Muscle of arm (tissue), 14 donors: Measurements from ENCODE around the gene TATDN2. TPM values are rescaled to one million over a fixed set of nuclear protein-coding genes. Genes with fewer than 3 reads are reported as not detected.

Source experiments
- DNase-seq: peaks from one replicate; pipeline ENCODE4 v3.0.0-alpha.2; 2013
- long read RNA-seq, 11 donors: transcript quantifications; one replicate each; lab custom pipeline, GENCODE V29; 2026
- polyA plus RNA-seq, 12 donors: library from polyadenylated mRNA; unstranded; fragments of 120-200 nt; gene quantifications; one replicate each; pipeline ENCODE4 v1.2.1, GENCODE V29; 2013; ENCODE audit not compliant: insufficient read length in 12 of 12

TATDN2 gene
- polyA plus RNA-seq: 10 to 100 TPM in 11 of 12 donors, not detected in 1; 16.5 to 25.2 (median 21.1) TPM
- long read RNA-seq, donor 1, full-length matches to known transcripts: 1 of 8 reads
- long read RNA-seq, donor 1, partial matches to known transcripts: 7 of 8 reads
- long read RNA-seq, donor 1, other reads (novel, unspliced or antisense): 0 of 8 reads
- long read RNA-seq, donor 2, full-length matches to known transcripts: 2 of 2 reads
- long read RNA-seq, donor 2, partial matches to known transcripts: 0 of 2 reads
- long read RNA-seq, donor 2, other reads (novel, unspliced or antisense): 0 of 2 reads
- long read RNA-seq, donor 3: 0 reads
- long read RNA-seq, donor 4: 0 reads
- long read RNA-seq, donor 5, full-length matches to known transcripts: 1 of 6 reads
- long read RNA-seq, donor 5, partial matches to known transcripts: 5 of 6 reads
- long read RNA-seq, donor 5, other reads (novel, unspliced or antisense): 0 of 6 reads
- long read RNA-seq, donor 6: 0 reads
- long read RNA-seq, donor 7: 0 reads
- long read RNA-seq, donor 8, full-length matches to known transcripts: 2 of 2 reads
- long read RNA-seq, donor 8, partial matches to known transcripts: 0 of 2 reads
- long read RNA-seq, donor 8, other reads (novel, unspliced or antisense): 0 of 2 reads
- long read RNA-seq, donor 9: 0 reads
- long read RNA-seq, donor 10, full-length matches to known transcripts: 1 of 7 reads
- long read RNA-seq, donor 10, partial matches to known transcripts: 6 of 7 reads
- long read RNA-seq, donor 10, other reads (novel, unspliced or antisense): 0 of 7 reads
- long read RNA-seq, donor 11: 0 reads

GRCh38 chr3:10248184-10248983 is at the start of gene TATDN2:
TATDN2 (plus strand) TSS chr3:10248459; CDS start chr3:10249201, 742 bp downstream.
- DNase-seq: peak; percentile 96

- no peak for DNase-seq
These were observed 49.3 kb upstream of the TATDN2 start for GRCh38 chr3:10198761-10199649.

- no peak for DNase-seq
These were observed 43.3 kb upstream of the TATDN2 start for GRCh38 chr3:10204921-10205320.

DNA sequence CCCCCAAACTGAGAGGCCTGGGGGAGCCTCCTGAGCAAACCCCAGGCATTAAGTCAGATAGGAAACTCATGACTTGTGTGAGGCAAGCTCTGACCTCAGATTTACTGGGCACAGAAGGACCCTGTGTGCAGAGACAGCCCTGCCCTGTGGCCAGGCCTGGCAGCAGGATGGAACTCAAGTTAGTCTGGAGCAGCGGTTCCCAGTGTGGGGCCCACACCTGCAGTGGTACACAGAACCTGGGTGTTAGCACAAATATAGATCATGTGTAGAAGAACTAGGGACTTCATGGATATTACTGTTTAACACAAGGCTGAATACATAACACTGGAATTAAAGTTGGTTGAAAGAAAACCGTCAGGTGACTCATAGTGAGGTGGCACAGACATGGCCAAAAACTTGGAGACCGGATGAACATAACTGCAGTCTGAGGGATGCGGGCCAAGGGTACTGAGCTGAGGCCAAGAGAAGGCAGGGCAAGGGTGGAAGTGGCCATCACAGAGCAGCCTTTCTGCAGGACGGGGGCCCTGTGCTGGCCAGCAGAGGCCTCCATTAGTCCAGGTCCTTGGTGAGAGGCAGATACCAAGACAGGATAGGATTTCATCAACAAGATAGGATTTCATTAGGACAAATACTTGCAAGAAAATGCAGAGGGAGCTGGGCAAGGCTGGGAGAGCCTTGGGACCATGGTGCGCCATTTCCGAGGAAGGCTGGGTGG is 42.7 kb upstream of the TATDN2 start:
- no peak for DNase-seq

- no peak for DNase-seq
These were observed 42.1 kb upstream of the TATDN2 start for GRCh38 chr3:10206166-10206511.

DNA sequence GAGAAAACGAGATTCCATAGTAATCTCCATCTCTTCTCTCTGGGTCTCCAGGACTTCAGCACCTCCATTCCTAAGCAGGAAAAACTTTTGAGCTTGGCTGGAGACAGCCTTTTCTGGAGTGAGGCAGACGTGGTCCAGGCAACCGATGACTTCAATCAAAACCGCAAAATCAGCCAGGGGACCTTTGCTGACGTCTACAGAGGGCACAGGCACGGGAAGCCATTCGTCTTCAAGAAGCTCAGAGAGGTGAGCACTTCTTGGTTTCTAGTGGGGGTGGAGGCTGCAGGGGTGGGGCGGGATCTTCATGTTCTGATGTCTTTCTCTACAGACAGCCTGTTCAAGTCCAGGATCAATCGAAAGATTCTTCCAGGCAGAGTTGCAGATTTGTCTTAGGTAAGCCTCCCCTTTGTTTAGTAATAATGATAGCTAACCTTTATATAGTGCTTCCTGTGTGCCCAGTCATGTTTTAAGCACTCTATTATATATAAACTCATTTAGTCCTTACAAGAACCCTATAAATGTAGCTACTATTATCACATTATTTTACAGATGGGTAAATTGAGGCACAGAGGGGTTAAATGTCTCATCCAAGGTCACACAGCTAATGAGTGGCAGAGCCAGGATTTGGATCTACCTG is 35.0 kb upstream of the TATDN2 start:
- DNase-seq: no peak

DNA sequence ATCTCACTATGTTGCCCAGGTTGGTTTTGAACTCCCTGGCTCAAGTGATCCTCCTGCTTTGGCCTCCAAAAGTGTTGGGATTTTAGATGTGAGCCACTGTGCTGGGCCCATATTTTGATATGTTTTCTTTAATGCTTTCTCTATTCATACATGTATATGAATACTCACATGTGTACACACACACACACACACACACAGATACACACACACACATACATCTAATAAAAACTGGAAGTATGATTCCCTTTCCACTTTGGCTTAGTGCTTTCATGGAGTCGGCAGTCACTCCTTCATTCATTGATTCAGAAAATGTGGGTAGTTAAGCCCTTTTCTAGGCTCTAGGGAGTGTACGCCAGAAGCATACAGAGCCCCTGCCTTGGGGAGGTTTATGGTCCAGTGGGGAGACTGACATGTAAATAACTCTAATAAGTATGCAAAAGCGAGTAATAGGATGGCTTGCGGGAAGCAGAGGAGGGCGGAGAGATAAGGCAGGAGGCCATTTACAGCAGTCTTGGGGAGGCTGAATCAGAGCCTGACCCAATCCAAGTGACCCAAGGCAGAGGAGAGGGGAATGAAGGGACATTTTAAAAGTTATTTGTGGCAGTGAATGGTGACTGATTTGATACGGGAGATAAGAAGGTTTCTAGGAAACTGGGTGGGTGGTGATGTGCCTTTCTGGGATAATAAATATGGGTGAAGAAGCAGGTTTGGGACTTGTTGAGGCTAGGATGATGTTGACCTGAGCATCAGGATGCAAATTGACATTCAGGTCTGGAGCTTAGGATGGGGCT is 32.5 kb upstream of the TATDN2 start:
- no peak for DNase-seq

DNA sequence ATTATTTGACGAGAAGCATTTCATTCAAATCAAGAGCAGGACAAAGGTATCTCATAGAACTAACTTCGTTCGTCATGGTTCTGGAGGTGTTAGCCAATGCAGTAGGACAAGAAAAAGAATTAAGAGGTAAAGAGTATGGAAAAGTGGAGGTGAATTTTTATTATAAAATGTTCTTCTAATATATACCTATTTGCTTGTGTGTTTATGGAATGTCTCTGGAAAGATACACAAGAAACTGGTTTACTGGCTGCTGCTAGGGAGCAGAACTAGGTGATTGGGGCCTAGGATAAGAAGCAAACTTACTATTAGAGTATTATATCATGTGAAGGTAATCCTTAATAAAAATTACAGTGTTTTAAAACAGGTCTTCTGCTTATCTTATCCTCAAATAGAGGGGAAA is 30.9 kb upstream of the TATDN2 start:
- DNase-seq: no peak

DNA sequence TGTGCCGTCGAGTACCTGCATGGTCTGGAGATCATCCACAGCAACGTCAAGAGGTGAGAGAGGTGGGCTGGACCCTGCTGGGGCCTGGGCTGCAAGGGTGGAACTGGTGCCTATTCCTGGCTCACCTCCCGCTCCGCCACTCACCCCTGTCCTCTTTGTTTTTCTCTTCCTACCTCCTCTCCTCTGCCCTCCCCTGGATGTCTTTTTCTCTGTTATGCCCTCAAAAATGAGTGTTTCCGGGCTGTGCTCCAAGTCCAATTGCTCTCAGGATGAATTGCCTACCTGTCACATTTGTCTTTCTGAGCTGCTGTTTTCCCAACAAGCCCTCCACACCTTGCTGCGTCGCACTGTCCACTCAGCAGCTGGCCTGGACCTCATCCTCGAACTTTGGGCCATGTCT is 28.5 kb upstream of the TATDN2 start:
- no peak for DNase-seq

- no peak for DNase-seq
These were observed 24.3 kb upstream of the TATDN2 start for GRCh38 chr3:10223676-10224639.

GRCh38 chr3:10224794-10225665 is 23.2 kb upstream of the TATDN2 start:
- no peak for DNase-seq

GRCh38 chr3:10226293-10226692 is 22.0 kb upstream of the TATDN2 start:
- DNase-seq: no peak

DNA sequence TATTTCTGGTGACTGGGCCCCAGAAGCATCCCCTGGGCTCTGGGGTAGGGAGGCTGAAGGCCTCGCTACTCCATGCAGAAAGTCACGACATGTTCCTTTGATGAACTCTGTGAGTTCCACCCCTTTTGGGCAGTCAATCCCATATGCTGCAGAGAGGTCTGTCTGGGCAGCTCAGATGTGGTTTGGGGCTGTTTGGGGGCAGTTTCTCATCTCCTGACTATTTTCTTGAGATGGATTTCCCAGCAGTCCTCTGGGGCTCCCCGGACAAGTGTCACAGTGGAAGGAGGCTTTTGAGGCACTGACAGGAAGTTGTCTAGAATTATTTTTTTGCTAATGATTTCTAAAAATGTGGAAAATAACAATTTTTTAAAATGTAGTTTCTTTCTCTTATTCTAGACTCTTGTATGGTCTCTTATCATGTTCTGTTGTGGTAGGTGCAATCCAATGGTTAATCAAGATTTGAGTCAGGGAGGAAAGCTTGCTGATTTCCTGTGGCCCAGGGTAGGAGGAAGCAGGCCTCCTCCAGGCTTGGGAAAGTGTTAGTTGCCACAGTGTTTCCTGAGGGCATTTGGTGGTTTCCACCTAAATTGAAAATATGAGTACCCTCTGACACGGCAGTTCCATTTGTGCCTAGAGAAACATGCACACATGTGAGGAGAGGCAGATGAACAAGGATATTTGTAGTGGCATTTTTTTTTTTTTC is 19.9 kb upstream of the TATDN2 start:
- no peak for DNase-seq

DNA sequence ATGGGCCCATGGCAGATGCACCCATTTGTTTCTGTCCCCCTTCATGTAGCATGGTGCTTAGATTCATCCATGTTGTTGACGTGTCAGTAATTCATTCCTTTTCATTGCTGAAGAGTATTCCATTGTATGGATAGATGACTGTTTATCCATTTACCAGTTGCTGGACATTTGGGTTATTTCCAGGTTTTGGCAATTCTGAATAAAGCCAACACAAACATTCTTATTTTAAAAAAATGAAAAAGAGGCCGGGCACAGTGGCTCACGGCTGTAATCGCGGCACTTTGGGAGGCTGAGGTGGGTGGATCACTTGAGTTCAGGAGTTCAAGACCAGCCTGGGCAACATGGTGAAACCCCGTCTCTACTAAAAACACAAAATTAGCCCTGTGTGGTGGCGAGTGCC is 18.7 kb upstream of the TATDN2 start:
- no peak for DNase-seq

DNA sequence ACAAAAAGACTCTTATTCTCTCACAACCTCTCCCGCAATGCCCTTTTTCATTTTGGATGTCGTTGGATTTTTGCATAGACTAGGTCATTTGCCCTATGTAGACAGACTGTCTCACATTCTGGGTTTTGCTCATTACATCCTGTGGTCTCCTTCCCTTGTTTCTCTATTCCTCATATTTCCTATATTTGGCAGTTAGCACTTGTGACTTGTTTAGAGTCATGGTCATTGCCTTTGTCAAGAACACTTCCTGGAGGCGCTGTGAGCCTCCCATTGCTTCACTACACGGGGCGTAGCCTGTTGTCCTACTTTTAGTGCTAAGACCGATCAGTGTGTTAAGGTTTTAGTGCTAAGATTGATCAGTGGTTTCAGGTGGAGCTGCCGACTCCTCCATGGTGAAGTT is 16.1 kb upstream of the TATDN2 start:
- DNase-seq: no peak

DNA sequence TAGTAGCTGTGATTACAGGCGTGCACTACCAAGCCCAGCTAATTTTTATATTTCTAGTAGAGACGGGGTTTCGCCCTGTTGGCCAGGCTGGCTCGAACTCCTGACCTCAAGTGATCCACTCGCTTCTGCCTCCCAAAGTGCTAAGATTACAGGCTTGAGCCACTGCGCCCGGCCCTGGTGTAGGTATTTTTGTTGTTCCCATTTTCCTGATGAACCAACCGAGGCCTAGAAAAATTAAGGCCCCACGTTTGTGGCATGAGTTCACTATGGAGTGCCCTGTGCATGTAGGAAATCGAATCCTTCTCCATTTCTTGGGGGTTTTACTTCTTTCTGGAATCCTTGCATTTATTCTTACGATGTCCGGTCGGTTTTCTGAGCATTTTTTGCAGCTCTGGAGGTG is 14.3 kb upstream of the TATDN2 start:
- DNase-seq: no peak
